ENCODE data around the gene DYNC2I2.

GRCh38 chr9:128675382-128675781 lies 18.7 kb upstream of the DYNC2I2 start:
- TF ChIP-seq POLR2AphosphoS5 (IDR thresholded peaks at IDR 0.05; ENCODE audit: low read depth, low read length), result no peak
- TF ChIP-seq POLR2A (IDR thresholded peaks at IDR 0.05; ENCODE audit: low read depth, low read length), result no peak
- no peak for TF ChIP-seq TAF1 (IDR thresholded peaks at IDR 0.05; ENCODE audit: borderline replicate concordance, low read depth, low read length)

Data from GM12892 (cell line).